ENCODE data around the gene GLT8D1.
"Not testable (repeated sequence)": the region's sequence is repeated elsewhere in the genome, so short reads cannot be mapped to it uniquely, and the experiment has no call there.

Gene GLT8D1

DNA sequence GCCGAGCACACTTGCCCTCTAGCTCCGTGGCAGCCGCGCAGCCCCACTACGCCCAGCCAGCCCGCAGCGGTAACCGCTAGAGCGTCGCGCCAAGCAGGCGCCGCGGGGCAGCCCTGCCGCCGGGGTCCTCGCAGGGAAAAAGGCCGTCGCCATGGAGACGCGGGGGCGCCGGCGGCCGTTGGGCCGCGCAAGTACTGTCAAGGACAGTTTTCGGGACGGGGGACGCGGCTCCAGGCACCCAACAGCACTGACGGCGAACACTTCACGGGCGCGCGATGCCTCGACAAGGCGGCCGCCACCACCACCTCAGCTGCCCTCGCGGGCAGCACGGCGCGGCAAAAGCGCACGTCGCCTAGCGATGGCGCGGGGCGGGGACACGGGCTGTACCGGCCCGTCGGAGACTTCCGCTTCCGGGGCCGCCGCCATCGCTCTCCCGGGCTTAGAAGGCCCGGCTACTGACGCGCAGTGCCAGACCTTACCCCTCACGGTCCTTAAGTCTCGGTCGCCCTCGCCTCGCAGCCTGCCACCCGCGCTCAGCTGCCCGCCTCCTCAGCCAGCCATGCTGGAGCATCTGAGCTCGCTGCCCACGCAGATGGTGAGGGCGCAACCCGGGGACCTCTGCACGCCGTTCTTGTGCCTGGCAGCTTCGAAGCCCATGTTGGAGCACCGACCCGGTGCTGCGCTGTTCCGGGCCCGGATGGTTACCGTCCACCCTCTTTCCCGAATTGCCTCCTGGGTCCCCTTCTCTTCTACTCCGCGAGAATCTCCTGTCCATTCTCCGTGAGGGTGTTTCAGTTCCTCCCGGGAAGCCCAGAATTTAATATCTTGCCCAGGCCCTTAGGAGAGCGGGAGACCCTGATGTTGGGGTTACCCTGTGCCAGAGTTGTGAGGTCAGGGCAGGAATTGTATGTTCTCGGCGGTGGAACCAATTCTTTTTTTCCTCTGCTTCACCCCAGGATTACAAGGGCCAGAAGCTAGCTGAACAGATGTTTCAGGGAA lies at the start of gene GLT8D1, which contains the start of gene SPCS1:
TSS of gene GLT8D1 (minus strand) at position 104 of the 999 bp plus-strand sequence. CDS start 5,331 bp downstream, outside the sequence.
TSS of gene SPCS1 (plus strand) at position 419 of the 999 bp plus-strand sequence. CDS start at position 560, 141 bp downstream.
- DNase-seq, result peak; percentile 71

DNA sequence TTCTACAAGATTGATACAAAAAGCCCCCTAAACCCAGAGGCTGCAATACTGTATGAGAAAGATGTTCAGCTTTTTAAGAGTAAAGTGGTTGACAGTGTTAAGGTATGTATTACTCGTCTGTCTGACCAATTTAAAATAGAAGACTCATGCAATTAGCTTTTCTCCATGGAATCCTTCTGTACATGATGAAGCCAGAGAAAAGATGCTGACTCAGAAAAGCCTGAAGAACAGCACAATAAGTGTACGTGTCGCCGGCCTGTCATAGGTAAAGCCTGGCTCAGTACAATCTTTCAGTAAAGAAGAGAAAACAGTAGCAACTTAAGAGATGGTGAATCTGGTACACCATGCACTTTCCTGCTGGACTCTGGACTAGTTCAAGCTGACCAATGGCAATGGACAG lies 48.8 kb upstream of the GLT8D1 start:
- no peak for DNase-seq

GRCh38 chr3:52752045-52752660 lies 46.6 kb upstream of the GLT8D1 start:
- DNase-seq, result no peak

- no peak for DNase-seq
Observed at GRCh38 chr3:52743721-52744120, 38.1 kb upstream of the GLT8D1 start.

DNA sequence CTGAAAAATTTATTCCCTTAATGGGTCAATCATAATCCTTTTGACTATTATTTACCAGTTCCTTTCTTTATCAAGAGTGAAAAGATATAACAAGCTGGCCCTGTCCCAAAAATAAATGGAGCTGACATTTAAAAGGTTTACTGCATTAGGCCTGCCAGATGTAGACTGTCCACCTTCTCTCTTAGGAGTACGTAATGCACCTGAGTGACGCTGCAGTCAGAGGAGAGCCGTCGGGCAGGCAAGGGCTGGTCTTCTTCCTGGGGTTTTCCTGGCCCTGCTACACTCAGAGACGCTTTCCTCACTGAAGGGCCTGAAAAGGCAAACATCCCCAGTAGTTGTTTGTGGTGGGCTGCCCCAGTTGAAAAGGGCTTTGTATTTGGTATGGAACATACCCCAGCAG lies 37.6 kb upstream of the GLT8D1 start:
- no peak for DNase-seq

DNA sequence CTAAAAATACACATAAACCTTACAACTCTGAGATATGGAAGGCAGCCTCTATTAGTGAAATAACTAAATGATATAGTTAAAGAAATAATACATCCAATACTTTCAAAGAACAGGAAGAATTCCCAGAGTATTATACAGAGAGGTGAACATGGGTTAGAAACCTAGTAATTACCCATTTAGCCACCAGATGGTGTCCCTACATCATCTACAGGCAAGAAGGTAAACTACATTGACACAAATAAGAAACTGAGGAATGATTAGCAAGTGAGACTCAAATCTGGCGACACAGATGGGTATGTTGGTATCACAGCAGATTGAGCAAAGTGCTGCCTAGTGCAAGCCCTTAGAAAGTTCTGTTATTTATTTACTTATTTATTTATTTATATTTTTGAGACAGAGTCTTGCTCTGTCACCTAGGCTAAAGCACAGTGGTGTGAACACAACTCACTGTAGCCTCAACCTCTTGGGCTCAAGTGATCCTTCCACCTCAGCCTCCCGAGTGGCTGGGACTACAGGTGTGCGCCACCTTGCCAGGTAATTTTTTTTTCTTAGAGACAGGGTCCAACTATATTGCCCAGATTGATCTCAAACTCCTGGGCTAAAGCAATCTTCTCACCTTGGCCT lies 36.9 kb upstream of the GLT8D1 start:
- DNase-seq, result no peak

DNA sequence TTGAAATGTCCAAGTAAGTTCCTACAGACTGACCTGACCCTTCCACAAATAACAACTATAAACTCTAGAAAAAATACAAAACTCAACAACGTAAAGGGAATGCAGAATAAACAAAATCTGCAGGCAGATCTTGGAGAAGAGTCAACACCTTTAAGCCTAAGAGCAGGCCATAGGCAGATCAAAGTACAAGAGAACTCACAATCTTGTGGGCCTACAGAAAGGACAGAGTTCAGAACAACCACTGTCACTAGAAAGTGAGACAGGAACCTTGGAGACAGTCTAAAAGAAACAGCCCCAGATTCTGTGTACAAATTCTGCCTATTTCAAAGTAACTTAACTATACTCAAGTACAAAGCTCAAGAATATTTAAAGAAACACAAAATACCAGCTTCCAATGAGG lies 34.1 kb upstream of the GLT8D1 start:
- no peak for DNase-seq

- DNase-seq, result no peak
Observed at GRCh38 chr3:52733256-52733891, 27.8 kb upstream of the GLT8D1 start.

- no peak for DNase-seq
Observed at GRCh38 chr3:52731590-52731989, 26.0 kb upstream of the GLT8D1 start.

GRCh38 chr3:52730681-52731080 lies 25.1 kb upstream of the GLT8D1 start:
- DNase-seq, result no peak

GRCh38 chr3:52728753-52729152 lies 23.2 kb upstream of the GLT8D1 start:
- DNase-seq, result not testable (repeated sequence)

DNA sequence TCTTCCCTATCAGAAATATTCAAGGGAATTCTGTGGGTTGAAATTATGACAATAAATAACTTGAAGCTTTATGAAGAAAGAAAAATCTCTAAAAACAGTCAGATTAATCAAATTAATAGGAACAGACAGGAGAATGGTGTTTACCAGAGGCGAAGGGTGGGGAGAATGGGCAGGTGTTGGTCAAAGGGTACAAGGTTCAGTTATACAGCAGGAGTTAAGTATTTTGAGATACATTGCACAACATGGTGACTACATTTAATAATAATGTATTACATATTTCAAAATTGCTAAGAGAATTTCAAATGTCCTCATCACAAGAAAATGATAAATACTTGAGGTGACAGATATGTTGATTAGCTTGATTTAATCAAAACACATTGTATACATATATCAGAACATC lies 18.9 kb upstream of the GLT8D1 start:
- no peak for DNase-seq

DNA sequence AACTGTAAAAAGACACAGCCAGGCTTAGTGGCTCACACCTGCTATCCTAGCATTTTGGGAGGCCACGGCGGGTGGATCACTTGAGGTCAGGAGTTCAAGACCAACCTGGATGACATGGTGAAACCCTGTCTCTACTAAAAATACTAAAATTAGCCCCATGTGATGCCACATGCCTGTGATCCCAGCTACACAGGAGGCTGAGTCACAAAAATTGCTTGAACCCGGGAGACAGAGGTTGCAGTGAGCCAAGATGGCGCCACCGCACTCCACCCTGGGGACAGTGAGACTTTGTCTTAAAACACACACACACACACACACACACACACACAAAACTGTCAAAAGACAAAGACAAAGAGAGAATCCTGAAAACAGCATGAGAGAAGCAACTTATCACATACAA lies 18.3 kb upstream of the GLT8D1 start:
- DNase-seq, result no peak

- DNase-seq, result no peak
Observed at GRCh38 chr3:52722491-52722890, 16.9 kb upstream of the GLT8D1 start.

DNA sequence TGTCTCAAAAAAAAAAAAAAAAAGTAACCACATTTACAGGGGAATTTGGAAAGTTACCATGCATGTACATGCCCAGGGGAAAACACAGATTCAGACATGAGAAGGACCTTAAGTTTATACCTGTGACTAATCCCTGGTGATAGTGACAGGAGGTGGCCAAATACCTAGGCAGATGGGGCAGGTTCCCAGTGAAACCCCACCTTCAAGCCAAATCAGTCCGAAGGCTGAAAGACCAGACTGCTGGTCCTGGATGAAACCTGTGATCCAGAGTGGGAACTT lies 16.1 kb upstream of the GLT8D1 start:
- no peak for DNase-seq

- DNase-seq, result no peak
Observed at GRCh38 chr3:52721002-52721729, 15.6 kb upstream of the GLT8D1 start.

GRCh38 chr3:52719618-52720017 lies 14.0 kb upstream of the GLT8D1 start:
- no peak for DNase-seq

DNA sequence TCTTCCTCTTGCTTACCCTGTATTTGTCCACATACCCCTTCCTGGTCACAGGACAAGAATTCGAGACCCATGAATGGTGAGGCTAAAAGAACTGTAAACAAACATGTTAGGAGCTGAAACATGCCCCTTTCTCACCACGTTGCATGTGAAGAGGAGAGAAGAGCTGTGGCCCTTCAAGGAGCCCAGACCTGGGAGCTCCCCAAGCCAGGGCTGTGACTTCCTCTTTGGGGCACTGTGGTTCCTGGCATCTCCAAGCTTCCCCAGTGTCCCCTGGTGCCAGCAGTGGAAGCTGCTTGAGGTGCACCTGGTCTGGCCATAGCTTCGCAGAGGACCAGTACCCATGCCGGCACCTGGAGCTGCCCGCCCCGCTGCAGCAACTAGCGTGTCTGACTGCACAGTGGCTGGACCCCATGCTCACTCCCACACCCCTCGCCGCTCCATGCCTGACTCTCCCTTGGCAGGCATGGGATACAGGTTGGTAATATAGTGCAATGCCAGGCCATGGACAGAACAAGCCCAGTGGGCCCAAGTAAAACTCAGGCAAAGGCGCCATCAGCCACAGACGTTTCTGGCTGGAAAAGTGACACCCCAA lies 10.2 kb upstream of the GLT8D1 start:
- no peak for DNase-seq

DNA sequence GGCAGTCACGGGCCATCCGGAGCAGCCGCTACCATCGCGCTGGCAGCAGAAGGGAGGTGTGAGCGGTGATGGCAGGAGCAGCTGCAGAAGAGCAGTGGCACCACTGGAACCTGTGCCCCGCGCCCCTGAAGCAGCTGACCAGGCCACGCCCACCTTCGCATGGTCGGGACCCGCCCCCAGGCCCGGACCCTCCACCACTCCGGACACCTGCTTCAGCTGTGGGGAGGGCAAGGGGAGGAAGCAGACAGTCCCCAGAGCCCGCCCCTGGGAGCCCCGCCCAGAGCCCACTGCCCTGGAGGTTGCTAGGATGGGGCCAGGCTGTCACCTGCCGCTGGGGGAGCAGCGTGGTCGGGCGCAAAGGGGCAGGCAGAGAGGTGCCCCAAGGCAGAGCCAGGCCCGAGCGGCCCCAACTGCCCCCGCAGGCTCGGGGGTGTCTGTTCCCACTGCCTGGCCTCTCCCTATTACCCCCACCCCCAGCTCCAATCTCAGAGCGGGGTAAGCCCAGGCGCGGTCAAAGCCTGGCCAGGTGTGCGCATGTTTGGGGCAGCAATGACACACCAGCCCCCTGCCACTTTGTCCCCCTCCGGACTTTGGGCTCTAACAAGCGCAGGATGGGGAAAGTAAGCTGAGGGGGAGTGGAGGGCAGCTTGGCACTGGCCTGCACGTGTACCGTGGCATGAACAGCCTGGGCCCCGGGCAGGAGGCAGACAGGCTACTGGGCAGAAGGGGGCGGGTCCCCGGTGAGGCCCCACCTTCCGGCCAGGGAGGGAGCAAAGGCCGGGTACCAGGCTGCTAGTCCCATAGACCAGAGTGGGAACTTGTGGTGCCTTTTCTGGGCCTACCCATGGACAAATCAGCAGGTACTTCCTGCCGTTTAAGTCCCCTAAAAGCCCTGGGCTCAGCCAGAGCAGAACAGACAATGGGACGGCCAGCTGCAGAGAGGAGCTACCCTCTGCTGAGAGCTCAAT lies 9.0 kb upstream of the GLT8D1 start:
- DNase-seq, result no peak

DNA sequence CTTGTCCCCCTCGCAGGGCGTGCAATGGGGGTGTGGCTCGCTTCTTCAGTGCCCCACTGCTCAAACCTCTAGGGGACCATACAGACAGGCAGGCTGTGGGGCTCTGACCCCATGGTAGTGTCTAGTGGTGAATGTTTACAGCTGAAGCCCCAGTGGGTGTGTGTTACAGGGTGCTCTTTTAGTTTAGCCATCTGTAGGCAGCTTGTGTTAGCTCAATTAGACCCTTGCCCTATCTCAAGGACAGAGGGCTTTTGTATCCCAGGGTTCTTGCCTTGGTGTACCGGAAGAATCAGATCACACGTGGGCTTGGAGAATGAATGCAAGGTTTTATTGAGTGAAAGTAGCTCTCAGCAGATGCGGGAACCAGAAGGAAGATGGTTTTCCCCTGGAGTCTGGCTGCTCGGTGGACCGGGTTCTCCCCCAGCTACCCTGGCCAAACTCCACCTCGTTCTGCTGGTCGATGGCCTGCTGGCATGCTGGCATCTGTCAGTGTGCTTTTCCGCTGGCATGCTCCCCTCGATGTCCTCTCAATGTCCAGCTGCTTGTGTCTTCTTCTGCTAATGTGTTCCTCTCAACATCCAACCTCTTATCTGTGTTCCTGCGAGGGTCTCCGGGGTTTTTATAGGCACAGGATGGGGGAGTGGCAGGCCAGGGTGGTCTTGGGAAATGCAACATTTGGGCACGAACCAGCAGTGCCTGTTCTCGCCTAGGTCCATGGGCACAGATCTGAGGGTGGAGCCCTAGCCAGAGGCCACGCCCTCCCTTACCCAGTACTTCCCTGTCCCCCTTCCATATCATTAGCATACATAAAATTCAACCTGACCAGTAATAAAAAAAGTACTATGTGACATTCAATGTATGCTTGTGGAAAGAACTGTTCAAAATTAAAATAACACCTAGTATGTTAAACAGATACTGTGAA lies 7.0 kb upstream of the GLT8D1 start:
- no peak for DNase-seq

All from NCI-H2029 (cell line).